Colon (tissue), 2 donors: Measurements from ENCODE around the gene MICAL1.

Source experiments
- FAIRE-seq: peaks from 2 replicates; lab custom pipeline; 2012; peaks lifted over from hg19 to GRCh38; lab: Jason Lieb, UNC
- donor health status: control.
- donor health status: control.

MICAL1 gene

GRCh38 chr6:109454496-109455436, 806 bp downstream of the MICAL1 start:
- FAIRE-seq: no peak

DNA sequence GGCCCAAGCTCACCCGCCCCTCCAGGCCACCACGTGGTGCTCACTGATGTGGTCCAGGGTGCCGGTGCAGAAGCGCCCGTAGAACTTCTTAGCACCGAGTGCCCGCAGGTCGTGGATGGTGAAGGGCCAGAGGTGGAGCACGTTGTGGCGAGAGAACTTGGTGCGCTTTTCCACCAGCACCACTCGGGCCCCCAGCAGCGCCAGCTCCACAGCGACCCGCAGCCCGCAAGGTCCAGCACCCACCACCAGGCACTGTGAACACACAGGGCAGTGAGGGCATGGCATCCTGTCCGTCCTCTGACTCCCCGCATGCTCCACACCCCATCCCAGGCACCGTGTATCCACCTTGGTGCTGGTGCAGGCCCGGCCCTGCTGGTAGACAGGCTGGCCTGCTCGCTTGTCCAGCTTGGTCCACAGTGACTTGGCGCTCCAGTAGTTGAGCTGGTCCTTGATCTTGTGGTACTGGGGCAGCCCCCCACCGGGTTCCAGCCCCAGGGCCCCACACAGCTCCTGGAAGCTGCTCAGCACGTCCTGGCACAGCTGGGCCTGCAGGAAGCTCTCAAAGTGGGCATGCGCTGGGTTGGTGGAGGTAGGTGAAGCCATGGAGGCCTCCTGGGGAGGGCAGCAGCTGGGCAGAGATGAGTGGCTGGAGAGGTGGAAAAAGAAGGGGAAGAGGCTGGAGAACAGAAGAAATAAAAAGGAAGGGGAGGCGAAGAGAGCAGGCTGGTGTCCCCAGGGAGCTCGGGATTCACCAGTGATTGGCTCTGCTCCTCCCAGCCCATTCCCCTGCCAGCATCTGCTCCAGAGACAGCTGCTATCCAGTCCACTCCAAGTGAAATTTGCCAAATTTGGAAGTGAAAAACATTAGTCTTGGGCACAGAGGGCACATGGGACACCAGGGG, 1.7 kb downstream of the MICAL1 start:
- no peak for FAIRE-seq

DNA sequence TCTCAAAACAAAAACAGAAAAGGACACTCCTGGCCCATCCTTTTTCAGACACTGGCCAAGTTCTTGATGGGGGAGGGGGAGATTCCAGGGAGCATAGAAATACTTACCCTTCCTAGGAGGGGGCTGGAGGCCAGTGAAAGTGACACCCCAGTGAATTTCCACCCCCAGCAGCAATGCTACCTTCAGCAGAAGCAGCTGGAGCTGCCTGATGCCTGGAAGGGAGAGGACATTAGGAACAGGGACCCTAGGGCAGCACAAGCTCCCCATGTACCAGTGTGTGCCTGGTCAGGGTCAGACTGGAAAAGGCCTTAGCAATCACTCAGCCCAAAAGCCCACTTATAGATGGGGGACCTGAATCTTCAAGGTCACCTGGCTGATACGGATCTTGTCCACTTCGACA, 2.4 kb downstream of the MICAL1 start:
- FAIRE-seq: no peak

GRCh38 chr6:109452181-109452580, 3.4 kb downstream of the MICAL1 start:
- no peak for FAIRE-seq

DNA sequence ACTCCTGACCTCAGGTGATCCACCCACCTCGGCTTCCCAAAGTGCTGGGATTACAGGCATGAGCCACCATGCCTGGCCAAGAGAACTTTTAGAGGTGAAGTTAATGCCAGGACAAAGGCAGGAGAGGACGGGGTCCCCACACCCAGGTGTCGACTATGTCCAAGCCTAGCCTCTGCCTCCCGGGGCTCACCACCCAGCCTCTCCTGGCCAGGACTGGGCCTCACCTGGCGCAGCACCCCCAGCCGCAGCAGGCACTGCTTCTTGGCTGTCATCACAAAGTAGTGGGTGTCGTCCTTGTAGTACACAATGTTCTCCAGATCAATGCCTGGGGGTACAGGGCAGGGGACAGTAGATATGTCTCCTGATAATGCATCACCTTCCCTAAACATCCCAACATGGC, 4.2 kb downstream of the MICAL1 start:
- FAIRE-seq: no peak

- FAIRE-seq: no peak
These were observed 4.8 kb downstream of the MICAL1 start for GRCh38 chr6:109450801-109451200.

GRCh38 chr6:109449795-109450673, 5.5 kb downstream of the MICAL1 start:
- no peak for FAIRE-seq

DNA sequence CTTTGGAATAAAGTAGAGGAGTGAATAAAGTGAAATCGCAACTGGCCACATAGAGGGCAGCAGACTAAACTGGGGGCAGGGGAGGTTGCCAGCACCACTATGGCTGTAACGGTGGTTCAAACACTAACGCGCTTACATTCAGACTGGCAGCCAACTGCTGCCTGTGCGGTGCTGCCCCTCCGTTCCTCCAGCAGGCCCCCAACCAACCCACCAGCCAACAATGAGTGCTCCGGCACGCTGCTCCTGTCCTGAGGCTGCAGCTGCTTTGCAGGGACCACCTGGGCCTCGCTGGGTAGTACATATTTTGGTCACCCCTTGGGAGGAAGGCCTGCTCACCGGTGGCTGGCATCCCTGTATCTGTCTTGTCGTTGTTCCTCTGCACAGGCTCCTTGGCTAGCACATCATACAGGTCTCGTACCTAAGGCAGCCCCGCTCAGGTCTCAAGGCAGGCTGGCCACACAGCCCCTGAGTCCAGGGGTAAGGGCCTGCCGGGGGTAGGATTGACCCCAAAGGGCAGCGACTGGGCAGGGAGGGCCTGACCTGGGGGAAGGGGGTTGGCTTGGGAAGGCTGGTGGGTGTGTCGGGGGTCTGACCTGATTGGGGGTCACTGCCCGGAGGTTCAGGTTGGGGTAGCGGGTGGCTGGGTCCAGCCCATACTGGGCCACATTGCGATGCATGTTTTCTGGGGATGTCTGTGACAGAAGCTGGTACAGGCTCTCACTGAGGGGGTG, 6.3 kb downstream of the MICAL1 start:
- FAIRE-seq: no peak

GRCh38 chr6:109448615-109449014, 7.0 kb downstream of the MICAL1 start:
- no peak for FAIRE-seq

DNA sequence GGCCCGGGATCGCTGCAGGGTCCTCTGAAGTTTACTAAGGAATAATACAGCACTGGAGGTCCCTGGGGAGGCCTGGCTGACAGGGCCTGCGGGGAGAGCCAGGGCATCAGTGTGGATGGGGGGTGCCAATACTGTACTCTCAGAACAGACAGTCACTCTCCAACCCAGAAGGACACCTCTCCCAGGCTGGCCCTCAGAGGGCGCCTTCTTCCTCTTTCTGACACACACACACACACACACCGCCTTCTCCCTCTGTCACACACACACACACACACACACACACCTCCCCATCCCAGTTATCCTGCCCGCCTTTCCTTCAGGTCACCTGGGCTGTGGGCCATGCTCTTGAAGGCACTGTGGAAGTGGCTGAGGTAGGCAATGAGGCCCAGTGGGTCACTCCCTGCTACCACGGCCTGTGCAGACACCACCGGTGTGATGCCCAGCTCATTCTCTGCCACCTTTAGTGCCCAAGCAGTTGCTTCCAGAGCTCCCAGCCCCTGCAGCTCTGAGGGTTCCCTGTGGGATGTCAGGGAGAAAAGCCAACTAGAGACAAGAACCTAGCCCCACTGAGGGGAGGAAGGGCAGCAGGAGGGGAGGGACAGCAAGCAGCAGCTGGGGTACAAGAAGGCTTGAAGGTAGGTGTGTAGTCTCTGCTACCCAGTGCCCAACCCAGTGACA, 7.6 kb downstream of the MICAL1 start:
- no peak for FAIRE-seq

GRCh38 chr6:109447087-109447486, 8.5 kb downstream of the MICAL1 start:
- FAIRE-seq: no peak

DNA sequence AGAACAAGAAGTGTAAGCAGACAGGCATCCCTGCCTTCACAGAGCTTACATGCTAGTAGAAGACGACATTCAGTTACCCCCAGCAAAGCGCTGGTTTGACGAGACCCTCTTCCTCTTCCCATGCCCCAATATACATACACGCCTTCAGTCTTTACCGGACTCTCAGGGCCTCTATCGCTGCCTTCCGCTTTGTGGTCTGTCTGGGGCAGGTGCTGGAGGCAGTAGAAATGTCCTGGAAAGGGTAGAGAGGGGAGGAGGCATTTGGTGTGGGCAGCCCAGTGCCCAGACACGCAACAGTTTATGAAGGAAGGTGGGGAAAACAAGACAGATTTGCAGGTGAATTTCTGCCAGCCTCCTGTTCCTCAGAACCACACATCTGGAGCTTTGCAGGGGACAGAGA, 9.0 kb downstream of the MICAL1 start:
- FAIRE-seq: no peak

DNA sequence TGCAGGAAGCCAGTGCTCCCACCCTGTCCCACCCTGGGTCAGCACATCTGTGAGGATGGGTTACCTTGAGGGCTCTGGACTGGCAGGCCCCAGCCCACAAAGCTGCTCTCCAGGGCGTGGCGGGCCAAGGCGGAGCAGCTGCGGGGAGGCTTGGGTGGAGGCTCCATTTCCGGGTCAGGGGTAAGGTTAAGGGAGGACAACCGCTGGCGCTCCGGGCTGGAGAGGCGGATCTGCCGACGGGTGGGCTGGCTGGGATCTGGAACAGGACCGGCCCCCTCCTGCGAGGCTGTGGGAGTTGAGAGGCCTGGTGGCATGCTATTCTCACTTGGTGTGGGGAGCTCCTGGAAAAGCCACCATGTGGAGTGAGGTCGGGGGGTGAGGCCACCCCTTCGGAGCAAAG, 9.5 kb downstream of the MICAL1 start:
- no peak for FAIRE-seq

- FAIRE-seq: no peak
These were observed 10.2 kb downstream of the MICAL1 start for GRCh38 chr6:109445382-109445781.

- FAIRE-seq: no peak
These were observed 12.1 kb downstream of the MICAL1 start for GRCh38 chr6:109443425-109443950.

GRCh38 chr6:109442393-109442924, 13.1 kb downstream of the MICAL1 start:
- FAIRE-seq: no peak

- no peak for FAIRE-seq
These were observed 14.3 kb downstream of the MICAL1 start for GRCh38 chr6:109441069-109441816.

- FAIRE-seq: no peak
These were observed 15.1 kb downstream of the MICAL1 start, which contains the start of the genes PPIL6 and SMPD2 for GRCh38 chr6:109440331-109441068. Gene PPIL6, minus strand, starts transcription at chr6:109440628. Its CDS starts 38 bp downstream, at chr6:109440590. Gene SMPD2, plus strand, starts transcription at chr6:109440724. Its CDS starts 398 bp downstream, at chr6:109441122.
